SK-N-SH treated with all-trans-retinoic acid at 6 μM for 48 hours (cell line): Measurements from ENCODE around the gene MSLN.

Experiments used
- ATAC-seq: fragments of 200-7000 bp; cut with Tn5 transposase; 3 replicates; pipeline ENCODE4 v1.9.1; 2020; ENCODE audit warnings: mild to moderate bottlenecking, moderate library complexity
- ARNTL ChIP-seq: fragments of 450-650 bp; formaldehyde crosslinking; IDR thresholded peaks from 2 replicates; pipeline ENCODE4 v1.5.0; 2020; ENCODE audit warnings: low read depth, mild to moderate bottlenecking, moderate library complexity, borderline replicate concordance
- BACH2 ChIP-seq: fragments of 250-450 bp; sonication (Bioruptor Pico); IDR thresholded peaks from 2 replicates; pipeline ENCODE4 v1.9.0; 2021; ENCODE audit warnings: mild to moderate bottlenecking, borderline replicate concordance
- GLIS3 ChIP-seq: fragments of 250-450 bp; sonication (Bioruptor Pico); IDR thresholded peaks from 2 replicates; pipeline ENCODE4 v1.5.0; 2020; ENCODE audit warnings: mild to moderate bottlenecking, moderate library complexity
- OSR1 ChIP-seq: fragments of 250-450 bp; sonication (Bioruptor Pico); IDR thresholded peaks from 2 replicates; pipeline ENCODE4 v1.8.0; 2022; ENCODE audit warnings: moderate library complexity, mild to moderate bottlenecking, inconsistent platforms
- PPARA ChIP-seq: fragments of 250-450 bp; sonication (Bioruptor Pico); IDR thresholded peaks from 2 replicates; pipeline ENCODE4 v1.5.0; 2020; ENCODE audit warnings: mild to moderate bottlenecking, borderline replicate concordance
- RARB ChIP-seq: fragments of 250-450 bp; sonication (Bioruptor Pico); IDR thresholded peaks from 2 replicates; pipeline ENCODE4 v1.8.0; 2021; ENCODE audit warnings: mild to moderate bottlenecking, moderate library complexity
- TCF4 ChIP-seq: fragments of 250-450 bp; sonication (Bioruptor Pico); IDR thresholded peaks from 2 replicates; pipeline ENCODE4 v1.8.0; 2021; ENCODE audit warnings: mild to moderate bottlenecking, moderate library complexity, borderline replicate concordance
- ZC3H10 ChIP-seq: fragments of 250-450 bp; sonication (Bioruptor Pico); IDR thresholded peaks from 2 replicates; pipeline ENCODE4 v1.5.1; 2021; ENCODE audit warnings: mild to moderate bottlenecking, moderate library complexity
- ZFP3 ChIP-seq: fragments of 250-450 bp; sonication (Bioruptor Pico); IDR thresholded peaks from 2 replicates; pipeline ENCODE4 v1.5.0; 2020; ENCODE audit warnings: mild to moderate bottlenecking, moderate library complexity
- ZFP30 ChIP-seq: fragments of 450-650 bp; formaldehyde crosslinking; IDR thresholded peaks from 2 replicates; pipeline ENCODE4 v1.5.0; 2022; ENCODE audit warnings: mild to moderate bottlenecking, moderate library complexity
- ZNF565 ChIP-seq: fragments of 450-650 bp; formaldehyde crosslinking; conservative IDR thresholded peaks from 2 replicates; pipeline ENCODE4 v1.5.0; 2020; ENCODE audit warnings: low read depth, mild to moderate bottlenecking, moderate library complexity
- ZNF70 ChIP-seq: fragments of 450-650 bp; formaldehyde crosslinking; IDR thresholded peaks from 2 replicates; pipeline ENCODE4 v1.5.0; 2020; ENCODE audit warnings: mild to moderate bottlenecking, moderate library complexity
- ZNF8 ChIP-seq: fragments of 450-650 bp; formaldehyde crosslinking; IDR thresholded peaks from 2 replicates; pipeline ENCODE4 v1.5.0; 2020; ENCODE audit warnings: mild to moderate bottlenecking, moderate library complexity
- TF ChIP-seq, protein P1 (sequence below): fragments of 250-450 bp; sonication (Bioruptor Pico); IDR thresholded peaks from 2 replicates; pipeline ENCODE4 v1.5.1; 2020; ENCODE audit warnings: low read depth, mild to moderate bottlenecking, moderate library complexity
- TF ChIP-seq, protein P2 (sequence below): fragments of 250-450 bp; sonication (Bioruptor Pico); IDR thresholded peaks from 2 replicates; pipeline ENCODE4 v1.8.0; 2021; ENCODE audit warnings: low read depth, mild to moderate bottlenecking, moderate library complexity, borderline replicate concordance
- TF ChIP-seq, protein P3 (sequence below): fragments of 250-450 bp; sonication (Bioruptor Pico); IDR thresholded peaks from 2 replicates; pipeline ENCODE4 v1.5.0; 2020; ENCODE audit warnings: mild to moderate bottlenecking, moderate library complexity
- TF ChIP-seq, protein P4 (sequence below): fragments of 250-450 bp; sonication (Bioruptor Pico); IDR thresholded peaks from 2 replicates; pipeline ENCODE4 v1.8.0; 2020; ENCODE audit warnings: mild to moderate bottlenecking, moderate library complexity, borderline replicate concordance

MSLN gene

DNA sequence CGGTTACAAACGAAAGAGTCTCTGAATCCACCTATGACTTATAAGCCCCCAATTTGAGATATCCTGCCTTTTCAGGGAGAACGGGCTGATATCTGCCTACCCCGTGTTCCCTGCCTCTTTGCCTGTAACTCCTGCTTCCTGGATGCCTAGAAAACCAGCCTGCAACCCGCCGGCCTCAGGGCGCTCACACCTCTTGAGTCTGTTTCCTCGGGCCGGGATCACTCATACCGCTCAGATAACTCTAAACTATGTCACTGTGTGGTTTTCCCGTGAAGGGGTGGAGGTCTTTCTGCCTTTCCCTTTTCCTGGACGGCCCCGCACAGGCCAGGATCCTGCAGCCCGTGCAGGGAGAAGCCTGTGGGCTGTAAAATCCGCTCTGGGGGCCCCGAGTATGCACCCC lies 17.3 kb downstream of the MSLN start:
- no peak for TF ChIP-seq BACH2 (CRISPR knock-in tag)
- no peak for TF ChIP-seq ZNF70 (CRISPR knock-in tag)
- TF ChIP-seq ZNF565 (CRISPR knock-in tag): no peak
- TF ChIP-seq, protein P1, sequence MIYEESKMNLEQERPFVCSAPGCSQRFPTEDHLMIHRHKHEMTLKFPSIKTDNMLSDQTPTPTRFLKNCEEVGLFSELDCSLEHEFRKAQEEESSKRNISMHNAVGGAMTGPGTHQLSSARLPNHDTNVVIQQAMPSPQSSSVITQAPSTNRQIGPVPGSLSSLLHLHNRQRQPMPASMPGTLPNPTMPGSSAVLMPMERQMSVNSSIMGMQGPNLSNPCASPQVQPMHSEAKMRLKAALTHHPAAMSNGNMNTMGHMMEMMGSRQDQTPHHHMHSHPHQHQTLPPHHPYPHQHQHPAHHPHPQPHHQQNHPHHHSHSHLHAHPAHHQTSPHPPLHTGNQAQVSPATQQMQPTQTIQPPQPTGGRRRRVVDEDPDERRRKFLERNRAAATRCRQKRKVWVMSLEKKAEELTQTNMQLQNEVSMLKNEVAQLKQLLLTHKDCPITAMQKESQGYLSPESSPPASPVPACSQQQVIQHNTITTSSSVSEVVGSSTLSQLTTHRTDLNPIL: no peak
- no peak for TF ChIP-seq ZFP30
- TF ChIP-seq, protein P2, sequence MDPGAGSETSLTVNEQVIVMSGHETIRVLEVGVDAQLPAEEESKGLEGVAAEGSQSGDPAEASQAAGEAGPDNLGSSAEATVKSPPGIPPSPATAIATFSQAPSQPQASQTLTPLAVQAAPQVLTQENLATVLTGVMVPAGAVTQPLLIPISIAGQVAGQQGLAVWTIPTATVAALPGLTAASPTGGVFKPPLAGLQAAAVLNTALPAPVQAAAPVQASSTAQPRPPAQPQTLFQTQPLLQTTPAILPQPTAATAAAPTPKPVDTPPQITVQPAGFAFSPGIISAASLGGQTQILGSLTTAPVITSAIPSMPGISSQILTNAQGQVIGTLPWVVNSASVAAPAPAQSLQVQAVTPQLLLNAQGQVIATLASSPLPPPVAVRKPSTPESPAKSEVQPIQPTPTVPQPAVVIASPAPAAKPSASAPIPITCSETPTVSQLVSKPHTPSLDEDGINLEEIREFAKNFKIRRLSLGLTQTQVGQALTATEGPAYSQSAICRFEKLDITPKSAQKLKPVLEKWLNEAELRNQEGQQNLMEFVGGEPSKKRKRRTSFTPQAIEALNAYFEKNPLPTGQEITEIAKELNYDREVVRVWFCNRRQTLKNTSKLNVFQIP (CRISPR knock-in tag): no peak
- TF ChIP-seq, protein P3, sequence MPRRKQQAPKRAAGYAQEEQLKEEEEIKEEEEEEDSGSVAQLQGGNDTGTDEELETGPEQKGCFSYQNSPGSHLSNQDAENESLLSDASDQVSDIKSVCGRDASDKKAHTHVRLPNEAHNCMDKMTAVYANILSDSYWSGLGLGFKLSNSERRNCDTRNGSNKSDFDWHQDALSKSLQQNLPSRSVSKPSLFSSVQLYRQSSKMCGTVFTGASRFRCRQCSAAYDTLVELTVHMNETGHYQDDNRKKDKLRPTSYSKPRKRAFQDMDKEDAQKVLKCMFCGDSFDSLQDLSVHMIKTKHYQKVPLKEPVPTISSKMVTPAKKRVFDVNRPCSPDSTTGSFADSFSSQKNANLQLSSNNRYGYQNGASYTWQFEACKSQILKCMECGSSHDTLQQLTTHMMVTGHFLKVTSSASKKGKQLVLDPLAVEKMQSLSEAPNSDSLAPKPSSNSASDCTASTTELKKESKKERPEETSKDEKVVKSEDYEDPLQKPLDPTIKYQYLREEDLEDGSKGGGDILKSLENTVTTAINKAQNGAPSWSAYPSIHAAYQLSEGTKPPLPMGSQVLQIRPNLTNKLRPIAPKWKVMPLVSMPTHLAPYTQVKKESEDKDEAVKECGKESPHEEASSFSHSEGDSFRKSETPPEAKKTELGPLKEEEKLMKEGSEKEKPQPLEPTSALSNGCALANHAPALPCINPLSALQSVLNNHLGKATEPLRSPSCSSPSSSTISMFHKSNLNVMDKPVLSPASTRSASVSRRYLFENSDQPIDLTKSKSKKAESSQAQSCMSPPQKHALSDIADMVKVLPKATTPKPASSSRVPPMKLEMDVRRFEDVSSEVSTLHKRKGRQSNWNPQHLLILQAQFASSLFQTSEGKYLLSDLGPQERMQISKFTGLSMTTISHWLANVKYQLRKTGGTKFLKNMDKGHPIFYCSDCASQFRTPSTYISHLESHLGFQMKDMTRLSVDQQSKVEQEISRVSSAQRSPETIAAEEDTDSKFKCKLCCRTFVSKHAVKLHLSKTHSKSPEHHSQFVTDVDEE: no peak
- TF ChIP-seq ZC3H10 (CRISPR knock-in tag): no peak
- no peak for TF ChIP-seq TCF4 (CRISPR knock-in tag)
- no peak for TF ChIP-seq ZFP3 (CRISPR knock-in tag)
- no peak for TF ChIP-seq PPARA (CRISPR knock-in tag)
- no peak for TF ChIP-seq RARB
- no peak for TF ChIP-seq OSR1 (CRISPR knock-in tag)
- TF ChIP-seq GLIS3 (CRISPR knock-in tag): no peak
- TF ChIP-seq ZNF8 (CRISPR knock-in tag): no peak
- peak; percentile 4; the same call in 1 of the 3 replicates for ATAC-seq

DNA sequence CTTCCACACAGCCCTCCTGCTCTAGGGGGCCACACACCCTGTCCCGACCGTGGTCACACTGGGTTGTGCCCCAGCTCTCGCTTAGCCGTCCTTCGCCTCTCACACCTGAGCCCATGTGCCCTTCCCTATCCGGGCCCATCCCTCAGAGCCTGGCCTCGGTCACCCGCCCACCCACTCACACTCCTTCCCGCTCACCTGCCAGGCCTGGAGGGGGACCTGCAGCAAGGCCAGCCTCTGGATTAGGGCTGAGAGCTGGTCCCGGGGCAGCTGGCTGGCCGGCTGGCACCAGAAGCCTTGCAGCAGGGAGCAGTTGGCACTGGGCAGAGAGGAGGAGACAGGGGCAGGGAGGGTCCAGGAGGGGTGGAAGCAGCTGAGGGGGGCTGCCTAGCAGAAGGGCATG lies 17.9 kb downstream of the MSLN start:
- ATAC-seq: no peak
- TF ChIP-seq ZC3H10 (CRISPR knock-in tag) (no peak), ZFP3 (CRISPR knock-in tag) (no peak), TCF4 (CRISPR knock-in tag) (no peak), ZNF8 (CRISPR knock-in tag) (no peak), ARNTL (no peak), PPARA (CRISPR knock-in tag) (no peak)
- TF ChIP-seq, protein P3: no peak
- TF ChIP-seq, protein P2 (CRISPR knock-in tag): no peak
- TF ChIP-seq, protein P4, sequence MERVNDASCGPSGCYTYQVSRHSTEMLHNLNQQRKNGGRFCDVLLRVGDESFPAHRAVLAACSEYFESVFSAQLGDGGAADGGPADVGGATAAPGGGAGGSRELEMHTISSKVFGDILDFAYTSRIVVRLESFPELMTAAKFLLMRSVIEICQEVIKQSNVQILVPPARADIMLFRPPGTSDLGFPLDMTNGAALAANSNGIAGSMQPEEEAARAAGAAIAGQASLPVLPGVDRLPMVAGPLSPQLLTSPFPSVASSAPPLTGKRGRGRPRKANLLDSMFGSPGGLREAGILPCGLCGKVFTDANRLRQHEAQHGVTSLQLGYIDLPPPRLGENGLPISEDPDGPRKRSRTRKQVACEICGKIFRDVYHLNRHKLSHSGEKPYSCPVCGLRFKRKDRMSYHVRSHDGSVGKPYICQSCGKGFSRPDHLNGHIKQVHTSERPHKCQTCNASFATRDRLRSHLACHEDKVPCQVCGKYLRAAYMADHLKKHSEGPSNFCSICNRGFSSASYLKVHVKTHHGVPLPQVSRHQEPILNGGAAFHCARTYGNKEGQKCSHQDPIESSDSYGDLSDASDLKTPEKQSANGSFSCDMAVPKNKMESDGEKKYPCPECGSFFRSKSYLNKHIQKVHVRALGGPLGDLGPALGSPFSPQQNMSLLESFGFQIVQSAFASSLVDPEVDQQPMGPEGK: no peak
